LNCaP clone FGC (cell line): Measurements from ENCODE around the gene PRUNE2.

Experiments used
- DNase-seq: peaks from one replicate; pipeline ENCODE4 v3.0.0-alpha.2; 2011; ENCODE audit warnings: low read depth
- H3K4me3 ChIP-seq: 2 replicates; pipeline ENCODE4 v1.5.1; 2011; ENCODE audit warnings: mild to moderate bottlenecking, low read depth, low read length, control low read depth
- CTCF ChIP-seq: IDR thresholded peaks from 2 replicates; pipeline ENCODE4 v1.5.1; 2012; ENCODE audit warnings: mild to moderate bottlenecking; ENCODE audit not compliant: control insufficient read depth, insufficient read depth; ENCODE audit errors: extremely low read depth

PRUNE2 gene

GRCh38 chr9:76609285-76610010, 296.5 kb downstream of the PRUNE2 start:
- H3K4me3 ChIP-seq: no peak overlapping the region
- no peak for DNase-seq
- no peak for TF ChIP-seq CTCF

- no peak for DNase-seq
- TF ChIP-seq CTCF: no peak
- no peak overlapping the region for H3K4me3 ChIP-seq
Measured at GRCh38 chr9:76608575-76609273, 297.2 kb downstream of the PRUNE2 start.

GRCh38 chr9:76607730-76608436, 298.0 kb downstream of the PRUNE2 start:
- DNase-seq: no peak
- TF ChIP-seq CTCF: no peak
- no peak overlapping the region for H3K4me3 ChIP-seq

- no peak for TF ChIP-seq CTCF
- no peak for DNase-seq
- no peak overlapping the region for H3K4me3 ChIP-seq
Measured at GRCh38 chr9:76605321-76605900, 300.5 kb downstream of the PRUNE2 start.

- no peak for TF ChIP-seq CTCF
- no peak overlapping the region for H3K4me3 ChIP-seq
- no peak for DNase-seq
Measured at GRCh38 chr9:76603931-76604570, 301.9 kb downstream of the PRUNE2 start.

- H3K4me3 ChIP-seq: no peak overlapping the region
- TF ChIP-seq CTCF: no peak
- DNase-seq: no peak
Measured at GRCh38 chr9:76603448-76603895, 302.4 kb downstream of the PRUNE2 start.
